ENCODE data around the gene MASP2. TPM values are rescaled to one million over a fixed set of nuclear protein-coding genes. Genes with fewer than 3 reads are reported as not detected.
"Not testable (repeated sequence)": the region's sequence is repeated elsewhere in the genome, so short reads cannot be mapped to it uniquely, and the experiment has no call there.

Gene MASP2
- total RNA-seq, 4 donors from 2014 or later: not detected

DNA sequence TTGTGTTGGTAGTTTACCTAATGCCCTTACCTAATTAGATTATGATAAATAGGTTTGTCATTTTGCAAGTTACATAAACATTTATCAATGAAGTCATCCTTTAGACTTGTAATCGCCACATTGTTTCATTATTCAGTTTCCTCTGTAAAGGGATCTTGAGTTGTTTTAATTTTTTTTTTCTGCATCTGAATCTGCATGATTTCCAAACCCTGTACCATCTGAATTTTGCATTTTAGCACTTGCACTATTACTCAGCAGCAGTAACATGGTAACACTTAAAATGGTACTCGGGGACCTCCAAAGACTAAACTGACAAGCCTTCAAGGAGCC is 22.2 kb downstream of the MASP2 start:
- H3K27me3 ChIP-seq: no peaks in the 10 kb centered on the region
- no peak overlapping the region for H3K27ac ChIP-seq
- no peaks in the 10 kb centered on the region for H3K4me1 ChIP-seq
- intact Hi-C loops (cut with DNase I): no loop called here
- peaks cover 54 to 60% of the 10 kb centered on the region in 2 donors for H3K36me3 ChIP-seq
- no peak overlapping the region for H3K4me3 ChIP-seq (replicated peaks in 1 of 3)
- no peaks in the 10 kb centered on the region for H3K9me3 ChIP-seq
- TF ChIP-seq POLR2A (IDR thresholded peaks at IDR 0.05): no peak
- TF ChIP-seq, protein P1, sequence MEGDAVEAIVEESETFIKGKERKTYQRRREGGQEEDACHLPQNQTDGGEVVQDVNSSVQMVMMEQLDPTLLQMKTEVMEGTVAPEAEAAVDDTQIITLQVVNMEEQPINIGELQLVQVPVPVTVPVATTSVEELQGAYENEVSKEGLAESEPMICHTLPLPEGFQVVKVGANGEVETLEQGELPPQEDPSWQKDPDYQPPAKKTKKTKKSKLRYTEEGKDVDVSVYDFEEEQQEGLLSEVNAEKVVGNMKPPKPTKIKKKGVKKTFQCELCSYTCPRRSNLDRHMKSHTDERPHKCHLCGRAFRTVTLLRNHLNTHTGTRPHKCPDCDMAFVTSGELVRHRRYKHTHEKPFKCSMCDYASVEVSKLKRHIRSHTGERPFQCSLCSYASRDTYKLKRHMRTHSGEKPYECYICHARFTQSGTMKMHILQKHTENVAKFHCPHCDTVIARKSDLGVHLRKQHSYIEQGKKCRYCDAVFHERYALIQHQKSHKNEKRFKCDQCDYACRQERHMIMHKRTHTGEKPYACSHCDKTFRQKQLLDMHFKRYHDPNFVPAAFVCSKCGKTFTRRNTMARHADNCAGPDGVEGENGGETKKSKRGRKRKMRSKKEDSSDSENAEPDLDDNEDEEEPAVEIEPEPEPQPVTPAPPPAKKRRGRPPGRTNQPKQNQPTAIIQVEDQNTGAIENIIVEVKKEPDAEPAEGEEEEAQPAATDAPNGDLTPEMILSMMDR (IDR thresholded peaks at IDR 0.05): no peak
- DNase-seq: no peak
- WGBS, 2 donors: 82 to 84% methylated on average over 2 of the region's 2 CpGs

GRCh38 chr1:11024154-11024873 is 22.7 kb downstream of the MASP2 start:
- Histone ChIP-seq H3K9me3 (no peaks in the 10 kb centered on the region), H3K4me1 (no peaks in the 10 kb centered on the region), H3K27ac (no peak overlapping the region), H3K27me3 (no peaks in the 10 kb centered on the region), H3K4me3 (replicated peaks in 1 of 3) (no peak overlapping the region), H3K36me3 (peaks cover 56 to 66% of the 10 kb centered on the region in 2 donors)
- no peak for DNase-seq
- intact Hi-C loops (cut with DNase I): no loop called here
- no peak for TF ChIP-seq POLR2A (IDR thresholded peaks at IDR 0.05)
- TF ChIP-seq, protein P1 (IDR thresholded peaks at IDR 0.05): no peak
- WGBS, 2 donors: 86 to 91% methylated on average over 3 of the region's 3 CpGs

GRCh38 chr1:11023201-11023600 is 23.8 kb downstream of the MASP2 start:
- 96% methylated on average over 14 of the region's 14 CpGs for WGBS, 2 donors
- Histone ChIP-seq H3K4me3 (replicated peaks in 1 of 3) (no peak overlapping the region), H3K27me3 (no peaks in the 10 kb centered on the region), H3K27ac (no peak overlapping the region), H3K9me3 (no peaks in the 10 kb centered on the region), H3K4me1 (no peaks in the 10 kb centered on the region), H3K36me3 (peaks cover 67 to 77% of the 10 kb centered on the region in 2 donors)
- intact Hi-C loops (cut with DNase I): no loop called here
- TF ChIP-seq, protein P1 (IDR thresholded peaks at IDR 0.05): no peak
- TF ChIP-seq POLR2A (IDR thresholded peaks at IDR 0.05): no peak
- no peak for DNase-seq

DNA sequence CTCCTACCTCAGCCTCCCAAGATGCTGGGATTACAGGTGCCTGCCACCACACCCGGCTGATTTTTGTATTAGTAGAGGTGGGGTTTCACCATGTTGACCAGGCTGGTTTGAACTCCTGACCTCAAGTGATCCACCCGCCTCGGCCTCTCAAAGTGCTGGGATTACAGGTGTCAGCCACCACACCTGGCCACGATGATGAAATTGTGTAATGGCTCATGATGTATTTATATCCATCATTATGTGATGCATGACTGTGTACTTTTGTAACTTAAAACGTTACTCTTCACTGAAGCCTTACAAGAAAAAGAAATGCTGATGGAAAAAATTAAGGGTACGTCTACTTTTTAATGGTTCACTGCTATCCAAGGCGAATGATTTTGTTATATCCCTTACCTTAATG is 27.1 kb downstream of the MASP2 start:
- H3K36me3 ChIP-seq: peaks cover 80 to 95% of the 10 kb centered on the region in 2 donors
- intact Hi-C loops (cut with DNase I): no loop called here

DNA sequence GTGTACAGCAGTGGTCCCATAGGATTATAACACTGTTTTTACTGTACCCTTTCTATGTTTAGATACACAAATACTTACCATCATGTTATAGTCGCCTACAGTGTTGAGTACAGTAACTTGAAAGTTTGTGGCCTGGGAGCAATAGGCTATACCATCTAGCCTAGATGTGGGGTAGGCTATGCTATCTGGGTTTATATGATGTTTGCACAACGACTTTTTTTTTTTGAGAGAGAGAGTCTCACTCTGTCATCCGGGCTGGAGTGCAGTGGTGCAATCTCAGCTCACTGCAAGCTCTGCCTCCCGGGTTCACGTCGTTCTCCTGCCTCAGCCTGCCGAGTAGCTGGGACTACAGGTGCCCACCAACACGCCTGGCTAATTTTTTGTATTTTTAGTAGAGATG is 27.7 kb downstream of the MASP2 start:
- intact Hi-C loops (cut with DNase I); H3K9me3 ChIP-seq; H3K4me3 ChIP-seq (replicated peaks in 1 of 3); H3K27ac ChIP-seq; H3K27me3 ChIP-seq; H3K4me1 ChIP-seq; DNase-seq: not testable (repeated sequence)
- H3K36me3 ChIP-seq: peaks cover 85 to 96% of the 10 kb centered on the region in 2 donors
- 81 to 90% methylated on average over 8 of the region's 8 CpGs for WGBS, 2 donors

More for the DNA sequence above, 27.1 kb downstream of the MASP2 start:
- Histone ChIP-seq H3K4me3 (replicated peaks in 1 of 3) (no peak overlapping the region), H3K9me3 (no peaks in the 10 kb centered on the region), H3K4me1 (no peaks in the 10 kb centered on the region), H3K27me3 (no peaks in the 10 kb centered on the region), H3K27ac (no peak overlapping the region)
- no peak for TF ChIP-seq POLR2A (IDR thresholded peaks at IDR 0.05)
- TF ChIP-seq, protein P1 (IDR thresholded peaks at IDR 0.05): no peak
- 90 to 92% methylated on average over 7 of the region's 7 CpGs for WGBS, 2 donors
- DNase-seq: no peak

Data from thyroid gland (tissue), 4 donors.